Fibroblast of lung (primary cell): Measurements from ENCODE around the gene NRTN. TPM values are rescaled to one million over a fixed set of nuclear protein-coding genes. Genes with fewer than 3 reads are reported as not detected.

Experiments used
- DNase-seq, 2 donors: peaks; one replicate each; pipeline versions ENCODE4 v3.0.0 to v3.0.0-alpha.2; 2010; ENCODE audit warnings: low read depth in 2 of 2
- H2AFZ ChIP-seq: 2 replicates; pipeline ENCODE4 v1.5.1; 2012; ENCODE audit warnings: low read length, control low read depth, inconsistent platforms
- H3K27ac ChIP-seq: 2 replicates; pipeline ENCODE4 v1.5.1; 2011; ENCODE audit warnings: low read length, control low read depth; ENCODE audit not compliant: insufficient read depth
- H3K27me3 ChIP-seq: 2 replicates; pipeline ENCODE4 v1.5.1; 2011; ENCODE audit warnings: mild to moderate bottlenecking, low read length; ENCODE audit not compliant: control insufficient read depth, insufficient read depth
- H3K36me3 ChIP-seq: 2 replicates; pipeline ENCODE4 v1.5.1; 2011; ENCODE audit warnings: low read length; ENCODE audit not compliant: control insufficient read depth, insufficient read depth
- H3K4me1 ChIP-seq: 2 replicates; pipeline ENCODE4 v1.5.1; 2011; ENCODE audit warnings: low read length; ENCODE audit not compliant: control insufficient read depth, insufficient read depth; ENCODE audit errors: extremely low read depth
- H3K4me2 ChIP-seq: 2 replicates; pipeline ENCODE4 v1.5.1; 2011; ENCODE audit warnings: low read length, control low read depth; ENCODE audit not compliant: insufficient read depth; ENCODE audit errors: extremely low read depth
- H3K4me3 ChIP-seq, 4 experiments: fragments of 200-600 bp in 1 of 4; sonication (generic) in 1 of 4; replicated peaks in 1 of 4; 2 replicates each; pipeline ENCODE4 v1.5.1; 2011 to 2016; ENCODE audit warnings: low read length in 4 of 4, low read depth in 3 of 4, mild to moderate bottlenecking in 3 of 4, control low read depth in 2 of 4, inconsistent platforms in 1 of 4, mixed read lengths in 1 of 4; ENCODE audit not compliant: insufficient read depth in 1 of 4; ENCODE audit errors: control extremely low read depth in 1 of 4
- H3K79me2 ChIP-seq: 2 replicates; pipeline ENCODE4 v1.5.1; 2012; ENCODE audit warnings: mild to moderate bottlenecking, low read length, inconsistent platforms; ENCODE audit not compliant: control insufficient read depth, insufficient read depth
- H3K9ac ChIP-seq: 2 replicates; pipeline ENCODE4 v1.5.1; 2011; ENCODE audit warnings: mild to moderate bottlenecking, low read length, control low read depth; ENCODE audit not compliant: insufficient read depth
- H3K9me3 ChIP-seq: 2 replicates; pipeline ENCODE4 v1.5.1; 2012; ENCODE audit warnings: low read depth, low read length; ENCODE audit not compliant: control insufficient read depth, insufficient read depth
- H4K20me1 ChIP-seq: 2 replicates; pipeline ENCODE4 v1.5.1; 2011; ENCODE audit warnings: low read length; ENCODE audit not compliant: control insufficient read depth, insufficient read depth; ENCODE audit errors: extremely low read depth
- EZH2 ChIP-seq: IDR thresholded peaks from 2 replicates; pipeline ENCODE4 v1.5.1; 2012; ENCODE audit warnings: low read length, control low read depth, mild to moderate bottlenecking; ENCODE audit errors: missing control alignments
- polyA plus RNA-seq, 2 donors: library from polyadenylated mRNA; depleted of rRNA in 1 of 2; stranded (reverse) in 1 of 2; unstranded in 1 of 2; fragments of >200 nt; gene quantifications; 2 replicates each; pipeline ENCODE4 v1.2.1, GENCODE V29; 2011 to 2012; ENCODE audit warnings: missing spikeins in 1 of 2
- total RNA-seq: library from RNA; depleted of rRNA; stranded (reverse); fragments of >200 nt; gene quantifications from 2 replicates; pipeline ENCODE4 v1.2.1, GENCODE V29; 2014
- TF ChIP-seq, protein P1 (sequence below), 2 donors: IDR thresholded peaks in 1 of 2; conservative IDR thresholded peaks in 1 of 2; 1 replicate in 1 of 2; 2 replicates in 1 of 2; pipeline ENCODE4 v1.5.1; 2011 to 2012; ENCODE audit warnings: low read length in 2 of 2, control low read depth in 1 of 2, inconsistent platforms in 1 of 2, low read depth in 1 of 2, mild to moderate bottlenecking in 1 of 2

NRTN gene
- total and polyA plus RNA-seq, 2 donors (not counting 1 experiment from before 2014, with no cell fraction given) = 0.11 to 0.50 TPM

DNA sequence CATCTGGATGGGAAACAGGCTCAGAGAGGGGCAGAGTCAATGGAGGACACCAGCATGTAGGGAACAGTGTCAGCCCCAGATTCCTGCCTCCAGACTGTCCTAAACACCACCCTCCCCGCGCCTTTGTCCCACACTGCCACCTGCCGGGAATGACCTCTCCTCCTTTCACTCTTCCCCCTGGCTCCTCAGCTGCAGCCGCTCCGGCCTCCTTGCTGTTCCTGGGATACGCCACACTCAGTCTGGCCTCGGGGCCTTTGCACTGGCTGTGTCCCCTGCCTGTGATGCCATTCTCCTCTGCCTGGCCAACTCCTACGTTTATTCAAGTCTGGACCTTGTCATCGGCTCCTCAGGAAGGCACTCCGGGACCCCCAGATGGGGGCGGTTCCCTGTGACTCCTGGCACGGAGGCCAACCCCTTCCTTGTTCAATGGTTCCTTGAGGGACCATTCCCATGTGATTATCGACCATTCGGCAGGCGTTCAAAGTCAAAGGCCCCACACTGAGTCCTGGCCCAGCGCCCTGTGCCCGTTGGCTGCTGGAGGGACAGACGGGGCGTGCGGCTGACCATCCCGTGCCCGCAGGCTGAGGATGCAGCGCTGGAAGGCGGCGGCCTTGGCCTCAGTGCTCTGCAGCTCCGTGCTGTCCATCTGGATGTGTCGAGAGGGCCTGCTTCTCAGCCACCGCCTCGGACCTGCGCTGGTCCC lies 18.9 kb downstream of the NRTN start:
- TF ChIP-seq, protein P1, sequence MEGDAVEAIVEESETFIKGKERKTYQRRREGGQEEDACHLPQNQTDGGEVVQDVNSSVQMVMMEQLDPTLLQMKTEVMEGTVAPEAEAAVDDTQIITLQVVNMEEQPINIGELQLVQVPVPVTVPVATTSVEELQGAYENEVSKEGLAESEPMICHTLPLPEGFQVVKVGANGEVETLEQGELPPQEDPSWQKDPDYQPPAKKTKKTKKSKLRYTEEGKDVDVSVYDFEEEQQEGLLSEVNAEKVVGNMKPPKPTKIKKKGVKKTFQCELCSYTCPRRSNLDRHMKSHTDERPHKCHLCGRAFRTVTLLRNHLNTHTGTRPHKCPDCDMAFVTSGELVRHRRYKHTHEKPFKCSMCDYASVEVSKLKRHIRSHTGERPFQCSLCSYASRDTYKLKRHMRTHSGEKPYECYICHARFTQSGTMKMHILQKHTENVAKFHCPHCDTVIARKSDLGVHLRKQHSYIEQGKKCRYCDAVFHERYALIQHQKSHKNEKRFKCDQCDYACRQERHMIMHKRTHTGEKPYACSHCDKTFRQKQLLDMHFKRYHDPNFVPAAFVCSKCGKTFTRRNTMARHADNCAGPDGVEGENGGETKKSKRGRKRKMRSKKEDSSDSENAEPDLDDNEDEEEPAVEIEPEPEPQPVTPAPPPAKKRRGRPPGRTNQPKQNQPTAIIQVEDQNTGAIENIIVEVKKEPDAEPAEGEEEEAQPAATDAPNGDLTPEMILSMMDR (conservative IDR thresholded peaks at IDR 0.05 in 1 of 2, IDR thresholded peaks at IDR 0.05 in 1 of 2; ENCODE audit: low read depth in 1 of 2, low read length in 2 of 2) = no peak
- no peak for TF ChIP-seq EZH2
- no peak for DNase-seq
- no peaks in the 10 kb centered on the region for H4K20me1 ChIP-seq
- no peaks in the 10 kb centered on the region for H3K9me3 ChIP-seq
- no peak overlapping the region for H3K9ac ChIP-seq
- no peak overlapping the region for H2AFZ ChIP-seq
- H3K4me3 ChIP-seq = no peak overlapping the region
- no peaks in the 10 kb centered on the region for H3K79me2 ChIP-seq
- no peaks in the 10 kb centered on the region for H3K4me1 ChIP-seq
- no peaks in the 10 kb centered on the region for H3K36me3 ChIP-seq
- H3K4me2 ChIP-seq = no peak overlapping the region
- no peak overlapping the region for H3K27ac ChIP-seq
- peaks cover 6% of the 10 kb centered on the region for H3K27me3 ChIP-seq

DNA sequence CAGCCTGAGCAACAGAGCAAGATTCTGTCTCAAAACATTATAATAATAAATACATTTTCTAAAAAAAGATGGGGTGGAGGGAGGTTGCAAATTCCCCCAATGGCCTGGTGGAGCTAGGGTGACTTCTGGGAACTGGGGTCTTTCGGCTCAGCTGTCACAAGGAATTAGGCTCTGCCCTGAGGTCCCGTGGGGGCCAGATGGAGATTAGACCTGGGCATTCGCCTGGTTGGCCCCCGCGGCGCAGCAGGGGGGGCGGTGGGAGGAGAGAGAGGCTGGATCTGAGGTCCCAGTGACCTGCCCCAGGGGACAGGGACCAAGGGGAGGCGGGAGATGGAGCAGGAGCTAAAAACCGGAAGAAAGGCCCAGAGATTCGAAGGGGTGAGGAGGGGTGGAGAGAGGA lies 19.9 kb downstream of the NRTN start:
- H4K20me1 ChIP-seq = no peaks in the 10 kb centered on the region
- H3K27me3 ChIP-seq = peaks cover 16% of the 10 kb centered on the region
- H3K4me3 ChIP-seq = no peak overlapping the region
- TF ChIP-seq, protein P1 (conservative IDR thresholded peaks at IDR 0.05 in 1 of 2, IDR thresholded peaks at IDR 0.05 in 1 of 2; ENCODE audit: low read depth in 1 of 2, low read length in 2 of 2) = no peak
- no peak for TF ChIP-seq EZH2
- no peak overlapping the region for H3K27ac ChIP-seq
- no peak overlapping the region for H2AFZ ChIP-seq
- no peaks in the 10 kb centered on the region for H3K9me3 ChIP-seq
- no peak overlapping the region for H3K9ac ChIP-seq
- no peak overlapping the region for H3K4me2 ChIP-seq
- H3K36me3 ChIP-seq = no peaks in the 10 kb centered on the region
- no peaks in the 10 kb centered on the region for H3K79me2 ChIP-seq
- no peaks in the 10 kb centered on the region for H3K4me1 ChIP-seq
- DNase-seq = no peak

DNA sequence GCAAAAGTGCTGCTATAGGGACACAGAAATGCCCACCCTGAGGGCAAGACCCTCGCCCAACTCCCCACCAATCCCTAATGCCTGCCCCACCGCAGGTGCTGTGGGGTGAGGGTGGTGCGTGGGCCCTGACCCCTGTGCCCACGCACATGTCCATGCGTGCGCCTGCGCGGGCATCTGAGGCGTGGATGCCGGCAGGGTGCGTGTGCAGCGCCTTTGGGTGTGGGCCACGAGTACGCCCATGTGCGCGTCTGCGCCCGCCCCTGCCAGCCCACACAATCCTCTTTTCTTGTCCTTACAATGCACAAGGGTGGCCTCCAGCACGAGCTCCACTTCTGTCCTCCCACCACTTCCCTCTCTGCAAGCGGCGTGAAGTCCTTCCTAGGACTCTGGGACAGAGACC lies 20.3 kb downstream of the NRTN start:
- Histone ChIP-seq H3K27ac (no peak overlapping the region), H3K9me3 (no peaks in the 10 kb centered on the region)

More for the DNA sequence above, 20.3 kb downstream of the NRTN start:
- no peak overlapping the region for H3K4me2 ChIP-seq
- H3K9ac ChIP-seq = no peak overlapping the region
- H3K27me3 ChIP-seq = peaks cover 20% of the 10 kb centered on the region
- DNase-seq = no peak
- H3K4me3 ChIP-seq = no peak overlapping the region
- TF ChIP-seq, protein P1 (conservative IDR thresholded peaks at IDR 0.05 in 1 of 2, IDR thresholded peaks at IDR 0.05 in 1 of 2; ENCODE audit: low read depth in 1 of 2, low read length in 2 of 2) = no peak
- no peak for TF ChIP-seq EZH2
- H3K79me2 ChIP-seq = no peaks in the 10 kb centered on the region
- no peaks in the 10 kb centered on the region for H4K20me1 ChIP-seq
- H3K4me1 ChIP-seq = no peaks in the 10 kb centered on the region
- no peaks in the 10 kb centered on the region for H3K36me3 ChIP-seq
- no peak overlapping the region for H2AFZ ChIP-seq
